NCI-H1436 treated with DMSO at 0.1 percent for 48 hours (cell line): Measurements from ENCODE around the gene URAD.
"Not testable (repeated sequence)": the region's sequence is repeated elsewhere in the genome, so short reads cannot be mapped to it uniquely, and the experiment has no call there.

Source experiments
- DNase-seq: peaks from one replicate; lab custom pipeline; 2025; lab: John Stamatoyannopoulos, UW

URAD gene

GRCh38 chr13:27970382-27971235, 17.9 kb downstream of the URAD start:
- DNase-seq: no peak

DNA sequence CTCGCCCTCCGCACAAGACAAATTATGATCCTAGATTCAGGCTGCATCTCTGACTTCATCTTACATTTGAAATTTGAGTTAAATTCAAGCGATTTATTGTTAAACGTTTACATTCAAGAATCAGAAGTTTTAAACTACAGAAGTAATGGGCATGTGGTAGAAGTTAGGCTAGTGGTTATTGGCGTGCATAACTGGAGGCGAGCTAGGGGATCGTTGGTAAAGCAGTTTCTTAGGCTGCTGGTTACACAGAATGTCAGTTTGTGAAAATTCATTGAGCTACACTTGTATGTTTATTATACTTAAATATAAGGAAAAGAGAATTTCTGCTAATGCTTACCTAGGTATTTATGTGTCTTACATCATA, 18.6 kb downstream of the URAD start:
- DNase-seq: no peak

DNA sequence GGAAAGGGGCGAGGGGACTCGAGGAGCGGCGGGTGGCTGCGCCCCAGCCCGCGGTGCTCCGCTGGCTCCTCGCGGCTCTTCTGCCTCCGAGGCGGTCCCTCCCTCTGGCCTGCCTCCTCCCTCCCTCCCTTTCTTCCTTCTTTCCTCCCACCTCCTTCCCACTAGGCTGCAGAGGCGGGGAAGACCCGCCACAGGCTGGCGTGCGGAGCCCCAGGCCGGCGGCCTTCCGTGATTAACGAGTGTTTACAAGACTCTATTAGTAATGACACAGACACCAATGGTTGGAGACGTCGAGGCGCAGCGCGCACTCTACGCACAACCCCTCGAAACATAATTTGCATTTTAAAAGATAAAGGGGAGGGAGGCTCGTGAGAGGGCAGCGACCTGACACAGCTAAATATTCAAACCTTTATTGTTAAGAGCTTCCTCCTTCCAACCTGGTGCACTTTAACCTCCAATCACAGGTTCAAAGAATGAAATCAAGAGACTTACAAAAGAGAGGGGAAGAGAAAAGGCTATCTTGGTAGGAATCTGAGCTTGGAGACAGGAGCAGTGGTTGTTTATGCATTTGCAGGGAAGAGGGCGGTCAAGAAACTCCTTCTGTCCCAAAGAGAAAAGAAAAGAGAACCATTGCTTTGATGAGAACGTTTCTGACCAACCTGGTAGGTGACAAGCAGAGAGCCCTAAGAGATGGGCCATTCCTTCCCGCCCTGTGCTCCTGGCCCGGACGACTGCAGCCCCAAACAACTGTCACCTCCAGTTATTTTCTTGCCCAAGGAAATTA, 19.2 kb downstream of the URAD start, which contains the start of gene CDX2:
Gene CDX2, minus strand, starts transcription at position 234 of the 784 bp plus-strand sequence. CDS start 309 bp downstream, outside the sequence.
- DNase-seq: no peak

DNA sequence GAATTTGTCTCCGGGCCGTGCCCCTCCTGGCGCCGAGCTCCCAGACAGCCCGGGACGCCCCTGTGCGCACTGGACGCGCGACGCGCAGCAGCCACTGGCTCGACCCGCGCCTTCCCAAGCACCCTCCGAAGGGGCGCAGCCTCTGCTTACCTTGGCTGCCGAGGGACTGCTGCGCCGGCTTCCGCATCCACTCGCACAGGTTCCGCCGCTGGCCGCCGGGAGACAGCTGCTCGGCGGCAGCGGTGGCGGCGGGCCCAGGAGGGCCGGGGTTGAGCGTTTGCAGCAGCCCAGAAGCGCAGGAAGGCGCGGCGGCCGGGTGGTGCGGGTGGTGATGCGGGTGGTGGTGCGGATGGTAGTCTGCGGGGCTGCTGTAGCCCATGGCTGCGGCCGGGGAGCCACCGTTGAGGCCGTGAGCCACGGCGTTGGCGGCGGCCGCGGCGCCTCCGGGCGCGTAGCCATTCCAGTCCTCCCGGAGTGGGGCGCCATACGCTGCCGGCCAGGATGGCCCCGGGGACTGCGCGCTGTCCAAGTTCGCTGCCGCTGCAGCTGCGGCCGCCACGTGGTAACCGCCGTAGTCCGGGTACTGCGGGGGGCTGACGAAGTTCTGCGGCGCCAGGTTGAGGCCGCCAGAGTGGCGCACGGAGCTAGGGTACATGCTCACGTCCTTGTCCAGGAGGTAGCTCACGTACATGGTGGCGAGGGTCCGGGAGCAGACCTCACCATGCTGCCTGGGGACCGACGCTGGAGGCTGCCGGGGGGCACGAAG, 20.0 kb downstream of the URAD start:
- no peak for DNase-seq

GRCh38 chr13:27967736-27968315, 20.7 kb downstream of the URAD start:
- DNase-seq: no peak

DNA sequence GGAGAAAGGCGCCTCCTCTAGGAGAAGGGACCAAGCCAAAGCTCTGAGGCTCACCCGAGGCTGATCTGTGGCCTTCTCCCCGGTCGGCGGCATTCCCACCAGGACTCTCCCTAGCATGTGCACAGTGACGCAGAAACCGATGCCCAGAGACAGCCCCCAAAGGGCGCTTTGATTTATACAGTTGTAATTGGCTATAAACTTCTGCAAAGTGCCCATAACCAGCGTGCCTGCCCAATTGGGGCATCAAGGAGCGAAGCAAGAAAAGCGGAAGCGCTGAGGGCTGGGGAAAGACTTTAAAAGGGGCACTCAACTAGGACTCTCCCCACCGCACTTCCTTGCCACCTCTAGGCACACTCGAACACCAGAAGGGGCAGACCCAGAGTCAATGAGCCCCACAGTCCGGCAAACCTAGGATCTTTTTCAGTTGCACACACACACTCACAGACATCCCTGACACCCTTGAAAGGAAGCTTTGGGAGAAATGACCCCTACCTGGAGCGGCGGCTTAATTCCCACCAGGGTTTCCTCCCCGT, 21.2 kb downstream of the URAD start:
- DNase-seq: no peak

- DNase-seq: no peak
These were observed 21.8 kb downstream of the URAD start for GRCh38 chr13:27966641-27967202.

- no peak for DNase-seq
These were observed 22.5 kb downstream of the URAD start for GRCh38 chr13:27965740-27966640.

GRCh38 chr13:27965343-27965739, 23.2 kb downstream of the URAD start:
- DNase-seq: no peak

DNA sequence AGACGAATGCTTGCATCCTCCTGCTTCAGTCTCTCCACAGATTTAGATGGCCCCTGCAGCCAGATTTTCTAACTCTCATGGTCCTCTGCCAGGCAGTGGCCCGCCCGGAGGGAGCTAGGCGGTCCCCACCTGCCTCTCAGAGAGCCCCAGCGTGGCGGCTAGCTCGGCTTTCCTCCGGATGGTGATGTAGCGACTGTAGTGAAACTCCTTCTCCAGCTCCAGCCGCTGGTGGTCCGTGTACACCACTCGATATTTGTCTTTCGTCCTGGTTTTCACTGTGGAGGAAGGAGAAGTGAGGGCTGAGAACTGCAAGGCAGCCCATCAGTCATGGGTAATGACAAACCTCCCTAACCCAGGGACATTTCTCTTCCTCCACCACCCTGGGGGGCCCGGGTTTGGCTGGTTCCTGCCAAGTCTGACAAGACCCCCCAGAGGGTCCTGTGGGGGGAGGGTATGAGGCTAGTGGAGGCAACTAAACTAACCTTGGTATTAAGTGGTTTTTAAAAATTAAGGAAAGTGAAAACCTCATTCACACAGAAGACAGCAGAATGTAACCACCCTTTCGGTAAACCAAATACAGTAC, 23.7 kb downstream of the URAD start:
- DNase-seq: no peak

GRCh38 chr13:27964206-27964605, 24.3 kb downstream of the URAD start:
- not testable (repeated sequence) for DNase-seq

GRCh38 chr13:27963491-27963890, 25.0 kb downstream of the URAD start:
- no peak for DNase-seq

GRCh38 chr13:27962982-27963381, 25.5 kb downstream of the URAD start:
- no peak for DNase-seq

- no peak for DNase-seq
These were observed 26.2 kb downstream of the URAD start for GRCh38 chr13:27962128-27962841.

DNA sequence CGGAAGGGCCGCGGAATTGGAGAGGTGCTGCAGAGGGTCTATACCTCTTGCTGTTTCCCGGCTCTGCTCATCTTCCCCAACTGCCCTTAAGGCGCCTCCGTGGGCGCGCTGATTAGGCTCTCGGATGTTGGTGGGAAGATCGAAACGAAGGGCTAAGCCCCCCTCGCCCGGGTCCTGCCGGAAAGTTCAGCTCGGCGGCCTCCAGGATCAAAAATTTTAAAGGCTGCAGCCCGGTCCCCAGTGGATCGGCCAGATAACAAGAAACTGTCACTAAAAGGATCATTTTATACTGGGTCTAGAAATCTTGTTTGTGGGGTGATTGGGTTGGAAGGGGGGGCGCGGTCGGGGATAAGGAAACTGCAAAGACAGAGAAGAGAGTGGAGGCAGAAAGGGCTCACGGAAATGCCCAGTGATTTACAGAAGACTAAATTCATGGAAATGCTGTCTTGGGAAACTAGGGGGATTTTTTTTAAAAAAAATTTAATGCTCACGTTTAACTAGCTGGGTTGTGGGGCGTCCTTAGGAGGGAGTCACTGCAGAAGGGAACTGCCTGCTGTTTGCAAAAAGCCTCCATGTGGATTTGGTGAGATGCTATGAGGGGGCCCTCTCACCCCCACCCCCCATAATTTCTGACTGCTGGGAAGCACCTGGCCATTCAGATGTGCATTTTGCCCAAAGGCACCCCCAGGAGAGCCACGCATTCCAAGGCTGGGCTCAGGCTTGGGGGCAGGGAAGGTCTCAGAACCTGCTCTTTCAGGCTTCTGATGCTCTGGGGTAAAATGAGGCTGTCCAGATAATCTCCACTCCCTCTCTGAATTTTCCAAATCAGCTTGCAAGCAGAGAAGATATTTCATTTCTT, 27.0 kb downstream of the URAD start:
- no peak for DNase-seq

DNA sequence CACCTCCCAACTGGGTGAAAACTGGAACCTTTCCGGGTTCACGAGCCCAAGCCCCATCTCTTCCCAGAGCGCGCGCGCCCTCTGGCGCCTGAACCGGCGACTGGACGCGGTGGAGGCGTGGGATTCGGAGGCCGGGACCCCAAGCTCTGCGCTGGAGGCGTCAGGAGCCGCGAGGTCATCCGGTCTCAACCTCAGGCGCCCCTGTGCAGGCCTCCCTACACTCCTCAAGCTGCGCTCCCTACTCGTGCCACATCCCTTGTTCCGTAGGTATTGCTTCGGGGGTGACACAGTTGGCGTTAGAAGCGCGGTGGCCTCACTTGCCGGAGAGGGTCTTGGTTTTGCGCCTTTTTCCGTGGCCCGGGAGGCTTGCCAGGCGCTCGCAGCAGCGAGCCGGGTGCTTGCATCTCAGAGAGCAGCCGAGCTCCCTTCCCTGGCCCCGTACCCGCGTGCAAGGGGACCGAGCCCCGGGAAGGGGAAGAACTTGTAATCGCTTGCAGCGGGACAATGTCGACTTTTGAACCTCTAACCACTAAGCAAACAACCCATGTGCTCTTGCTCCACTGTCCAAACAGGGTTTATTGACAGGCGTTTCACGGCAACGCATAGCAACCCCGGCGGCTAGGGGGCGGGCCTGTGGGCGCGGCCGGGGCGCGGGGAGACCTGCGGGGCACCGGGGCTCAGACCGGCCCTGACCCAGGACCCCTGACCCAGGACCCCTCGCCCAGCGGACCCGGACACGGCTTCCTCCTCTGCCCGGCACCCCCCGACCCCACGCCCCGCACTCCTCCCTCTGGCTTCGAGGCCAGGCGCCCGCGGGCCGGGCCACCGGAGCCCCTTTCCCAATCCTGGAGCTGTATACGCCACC, 27.9 kb downstream of the URAD start:
- DNase-seq: no peak

DNA sequence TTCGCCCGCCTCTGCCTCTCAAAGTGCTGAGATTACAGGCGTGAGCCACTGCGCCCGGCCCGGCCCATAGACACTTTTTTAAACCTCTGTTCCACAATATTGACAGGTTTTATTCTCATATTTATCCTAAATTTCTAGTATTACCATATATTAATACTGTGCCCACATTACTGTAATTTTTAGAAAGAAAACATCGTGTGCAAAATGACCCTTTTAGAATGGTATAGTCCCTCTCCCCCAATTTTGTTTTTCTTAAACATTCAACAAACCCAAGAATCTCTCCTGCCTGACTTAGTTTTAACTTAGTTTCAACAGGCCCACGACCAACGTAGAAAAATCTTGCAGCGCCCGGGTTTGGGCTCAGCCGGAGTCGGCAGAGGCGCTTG, 28.5 kb downstream of the URAD start:
- DNase-seq: no peak
